ENCODE results near the gene BCKDK. TPM values are rescaled to one million over a fixed set of nuclear protein-coding genes. Genes with fewer than 3 reads are reported as not detected.
A peak's percentile ranks its signal among the peaks of the same experiment; 100 is the strongest.

Gene BCKDK
- polyA plus RNA-seq, 4 donors = 23.8 to 30.5 (median 27.6) TPM

GRCh38 chr16:31118223-31119155, 10.3 kb downstream of the BCKDK start:
- DNase-seq = peak in 1 of 2 donors; percentile 59
- no peaks in the 10 kb centered on the region for H3K9me3 ChIP-seq (ENCODE audit: control insufficient read depth in 2 of 2, insufficient read depth in 1 of 2, low read depth in 1 of 2, low read length in 1 of 2)
- H3K27me3 ChIP-seq (ENCODE audit: control insufficient read depth in 3 of 3, insufficient read depth in 3 of 3, low read length in 3 of 3) = no peaks in the 10 kb centered on the region
- peak overlapping the region; percentile 62 to 84 (median 70) for H3K4me3 ChIP-seq (ENCODE audit: low read depth in 1 of 3, low read length in 3 of 3)
- no peak for FAIRE-seq
- H3K27ac ChIP-seq (ENCODE audit: low read depth in 1 of 3, low read length in 2 of 3) = peak overlapping the region; percentile 91 to 99 (median 96)
- H3K36me3 ChIP-seq (ENCODE audit: control insufficient read depth in 3 of 3, insufficient read depth in 2 of 3, low read depth in 1 of 3, low read length in 3 of 3) = peaks cover 4 to 50% (median 6%) of the 10 kb centered on the region in 3 donors
- peaks cover 0 to 22% (median 0%) of the 10 kb centered on the region in 3 donors for H3K4me1 ChIP-seq (ENCODE audit: control insufficient read depth in 3 of 3, insufficient read depth in 2 of 3, low read depth in 1 of 3, low read length in 2 of 3)
- WGBS, 3 donors = 46 to 56% (median 50%) methylated on average over 9 of the region's 9 CpGs

- no peaks in the 10 kb centered on the region for H3K27me3 ChIP-seq (ENCODE audit: control insufficient read depth in 3 of 3, insufficient read depth in 3 of 3, low read length in 3 of 3)
- H3K36me3 ChIP-seq (ENCODE audit: control insufficient read depth in 3 of 3, insufficient read depth in 2 of 3, low read depth in 1 of 3, low read length in 3 of 3) = peaks cover 6 to 55% (median 7%) of the 10 kb centered on the region in 3 donors
- 91 to 94% (median 92%) methylated on average over 16 of the region's 16 CpGs for WGBS, 3 donors
- no peaks in the 10 kb centered on the region for H3K9me3 ChIP-seq (ENCODE audit: control insufficient read depth in 2 of 2, insufficient read depth in 1 of 2, low read depth in 1 of 2, low read length in 1 of 2)
- H3K4me1 ChIP-seq (ENCODE audit: control insufficient read depth in 3 of 3, insufficient read depth in 2 of 3, low read depth in 1 of 3, low read length in 2 of 3) = peaks cover 0 to 16% (median 0%) of the 10 kb centered on the region in 3 donors
- DNase-seq (no peak), FAIRE-seq (no peak)
- no peak overlapping the region for H3K27ac ChIP-seq (ENCODE audit: low read depth in 1 of 3, low read length in 2 of 3)
- no peak overlapping the region for H3K4me3 ChIP-seq (ENCODE audit: low read depth in 1 of 3, low read length in 3 of 3)
Observed at GRCh38 chr16:31120129-31120528, 11.9 kb downstream of the BCKDK start.

GRCh38 chr16:31125844-31126243, 17.7 kb downstream of the BCKDK start:
- Histone ChIP-seq H3K27me3 (ENCODE audit: control insufficient read depth in 3 of 3, insufficient read depth in 3 of 3, low read length in 3 of 3) (no peaks in the 10 kb centered on the region), H3K27ac (ENCODE audit: low read depth in 1 of 3, low read length in 2 of 3) (no peak overlapping the region), H3K4me1 (ENCODE audit: control insufficient read depth in 3 of 3, insufficient read depth in 2 of 3, low read depth in 1 of 3, low read length in 2 of 3) (peaks cover 4 to 36% (median 10%) of the 10 kb centered on the region in 3 donors), H3K9me3 (ENCODE audit: control insufficient read depth in 2 of 2, insufficient read depth in 1 of 2, low read depth in 1 of 2, low read length in 1 of 2) (no peaks in the 10 kb centered on the region), H3K4me3 (ENCODE audit: low read depth in 1 of 3, low read length in 3 of 3) (no peak overlapping the region), H3K36me3 (ENCODE audit: control insufficient read depth in 3 of 3, insufficient read depth in 2 of 3, low read depth in 1 of 3, low read length in 3 of 3) (peaks cover 3 to 72% (median 3%) of the 10 kb centered on the region in 3 donors)
- FAIRE-seq (no peak), DNase-seq (no peak)
- WGBS, 3 donors = 91 to 97% (median 97%) methylated on average over 3 of the region's 3 CpGs

- no peak for FAIRE-seq
- Histone ChIP-seq H3K4me1 (ENCODE audit: control insufficient read depth in 3 of 3, insufficient read depth in 2 of 3, low read depth in 1 of 3, low read length in 2 of 3) (peaks cover 4 to 49% (median 11%) of the 10 kb centered on the region in 3 donors), H3K27me3 (ENCODE audit: control insufficient read depth in 3 of 3, insufficient read depth in 3 of 3, low read length in 3 of 3) (no peaks in the 10 kb centered on the region), H3K36me3 (ENCODE audit: control insufficient read depth in 3 of 3, insufficient read depth in 2 of 3, low read depth in 1 of 3, low read length in 3 of 3) (peaks cover 0 to 75% (median 3%) of the 10 kb centered on the region in 3 donors), H3K9me3 (ENCODE audit: control insufficient read depth in 2 of 2, insufficient read depth in 1 of 2, low read depth in 1 of 2, low read length in 1 of 2) (no peaks in the 10 kb centered on the region), H3K27ac (ENCODE audit: low read depth in 1 of 3, low read length in 2 of 3) (peak overlapping the region; percentile 90 to 98 (median 94)), H3K4me3 (ENCODE audit: low read depth in 1 of 3, low read length in 3 of 3) (no peak overlapping the region)
- no peak for DNase-seq
- 90 to 95% (median 94%) methylated on average over 12 to 13 of the region's 13 CpGs for WGBS, 3 donors
Observed at GRCh38 chr16:31127182-31127581, 19.0 kb downstream of the BCKDK start.

GRCh38 chr16:31128711-31129567, 20.8 kb downstream of the BCKDK start:
- Histone ChIP-seq H3K27ac (ENCODE audit: low read depth in 1 of 3, low read length in 2 of 3) (peak overlapping the region; percentile 90 to 98 (median 94)), H3K27me3 (ENCODE audit: control insufficient read depth in 3 of 3, insufficient read depth in 3 of 3, low read length in 3 of 3) (no peaks in the 10 kb centered on the region), H3K4me3 (ENCODE audit: low read depth in 1 of 3, low read length in 3 of 3) (no peak overlapping the region), H3K4me1 (ENCODE audit: control insufficient read depth in 3 of 3, insufficient read depth in 2 of 3, low read depth in 1 of 3, low read length in 2 of 3) (peaks cover 4 to 66% (median 13%) of the 10 kb centered on the region in 3 donors), H3K36me3 (ENCODE audit: control insufficient read depth in 3 of 3, insufficient read depth in 2 of 3, low read depth in 1 of 3, low read length in 3 of 3) (peaks cover 0 to 79% (median 3%) of the 10 kb centered on the region in 3 donors), H3K9me3 (ENCODE audit: control insufficient read depth in 2 of 2, insufficient read depth in 1 of 2, low read depth in 1 of 2, low read length in 1 of 2) (no peaks in the 10 kb centered on the region)
- WGBS, 3 donors = 12 to 54% (median 35%) methylated on average over 14 of the region's 14 CpGs
- DNase-seq = peak; percentile 79 to 86
- FAIRE-seq = no peak

- 23 to 55% (median 37%) methylated on average over 28 to 29 of the region's 29 CpGs for WGBS, 3 donors
- Histone ChIP-seq H3K36me3 (ENCODE audit: control insufficient read depth in 3 of 3, insufficient read depth in 2 of 3, low read depth in 1 of 3, low read length in 3 of 3) (peaks cover 0 to 81% (median 0%) of the 10 kb centered on the region in 3 donors), H3K27ac (ENCODE audit: low read depth in 1 of 3, low read length in 2 of 3) (peak overlapping the region; percentile 90 to 98 (median 94)), H3K4me1 (ENCODE audit: control insufficient read depth in 3 of 3, insufficient read depth in 2 of 3, low read depth in 1 of 3, low read length in 2 of 3) (peaks cover 4 to 66% (median 13%) of the 10 kb centered on the region in 3 donors), H3K27me3 (ENCODE audit: control insufficient read depth in 3 of 3, insufficient read depth in 3 of 3, low read length in 3 of 3) (no peaks in the 10 kb centered on the region), H3K9me3 (ENCODE audit: control insufficient read depth in 2 of 2, insufficient read depth in 1 of 2, low read depth in 1 of 2, low read length in 1 of 2) (no peaks in the 10 kb centered on the region), H3K4me3 (ENCODE audit: low read depth in 1 of 3, low read length in 3 of 3) (no peak overlapping the region)
- FAIRE-seq = no peak
- peak; percentile 38 to 46 for DNase-seq
Observed at GRCh38 chr16:31129568-31130335, 21.6 kb downstream of the BCKDK start.

- FAIRE-seq = no peak
- Histone ChIP-seq H3K36me3 (ENCODE audit: control insufficient read depth in 3 of 3, insufficient read depth in 2 of 3, low read depth in 1 of 3, low read length in 3 of 3) (peaks cover 0 to 82% (median 0%) of the 10 kb centered on the region in 3 donors), H3K27me3 (ENCODE audit: control insufficient read depth in 3 of 3, insufficient read depth in 3 of 3, low read length in 3 of 3) (no peaks in the 10 kb centered on the region), H3K27ac (ENCODE audit: low read depth in 1 of 3, low read length in 2 of 3) (peak overlapping the region; percentile 90 to 98 (median 94)), H3K4me3 (ENCODE audit: low read depth in 1 of 3, low read length in 3 of 3) (no peak overlapping the region), H3K4me1 (ENCODE audit: control insufficient read depth in 3 of 3, insufficient read depth in 2 of 3, low read depth in 1 of 3, low read length in 2 of 3) (peaks cover 4 to 66% (median 13%) of the 10 kb centered on the region in 3 donors), H3K9me3 (ENCODE audit: control insufficient read depth in 2 of 2, insufficient read depth in 1 of 2, low read depth in 1 of 2, low read length in 1 of 2) (no peaks in the 10 kb centered on the region)
- 18 to 66% (median 29%) methylated on average over 10 of the region's 10 CpGs for WGBS, 3 donors
- peak in 1 of 2 donors; percentile 29 for DNase-seq
Observed at GRCh38 chr16:31130336-31130891, 22.2 kb downstream of the BCKDK start.
